GM23338 (cell line): ENCODE data around the gene KIT. TPM values are rescaled to one million over a fixed set of nuclear protein-coding genes. Genes with fewer than 3 reads are reported as not detected.

Experiments used
- ATAC-seq: fragments of 200-7000 bp; cut with Tn5 transposase; 3 replicates; pipeline ENCODE4 v1.9.1; 2020
- DNase-seq: peaks from one replicate; pipeline ENCODE4 v3.0.0-alpha.2; 2015; ENCODE audit warnings: low spot score
- H2AFZ ChIP-seq: fragments of 200-600 bp; sonication (generic); 2 replicates; pipeline ENCODE4 v1.8.0; 2016; ENCODE audit warnings: antibody characterized with exemption, mild to moderate bottlenecking, moderate library complexity
- H3F3A ChIP-seq: fragments of 200-600 bp; sonication (generic); replicated peaks from 2 replicates; pipeline ENCODE4 v1.8.0; 2017; ENCODE audit warnings: antibody characterized with exemption, mixed run types, low read depth
- H3K27ac ChIP-seq: fragments of 200-600 bp; sonication (generic); 2 replicates; pipeline ENCODE4 v1.6.1; 2016; ENCODE audit warnings: low read depth
- H3K27me3 ChIP-seq: fragments of 200-600 bp; sonication (generic); 2 replicates; pipeline ENCODE4 v1.8.0; 2016; ENCODE audit warnings: mild to moderate bottlenecking, mixed run types, moderate library complexity; ENCODE audit not compliant: insufficient read depth
- H3K36me3 ChIP-seq: fragments of 200-600 bp; sonication (generic); 2 replicates; pipeline ENCODE4 v1.8.0; 2016; ENCODE audit warnings: mild to moderate bottlenecking; ENCODE audit not compliant: insufficient read depth
- H3K4me1 ChIP-seq: fragments of 200-600 bp; sonication (generic); 2 replicates; pipeline ENCODE4 v1.8.0; 2016; ENCODE audit warnings: mild to moderate bottlenecking, moderate library complexity; ENCODE audit not compliant: insufficient read depth
- H3K4me2 ChIP-seq: fragments of 200-600 bp; sonication (generic); 2 replicates; pipeline ENCODE4 v1.7.1; 2017; ENCODE audit warnings: mixed run types
- H3K4me3 ChIP-seq: fragments of 200-600 bp; sonication (generic); 2 replicates; pipeline ENCODE4 v1.6.1; 2016; ENCODE audit warnings: mixed run types
- H3K79me2 ChIP-seq: fragments of 200-600 bp; sonication (generic); replicated peaks from 2 replicates; pipeline ENCODE4 v1.8.0; 2017; ENCODE audit warnings: mild to moderate bottlenecking; ENCODE audit not compliant: insufficient read depth
- H3K9me2 ChIP-seq: fragments of 200-600 bp; sonication (generic); 2 replicates; pipeline ENCODE4 v1.8.0; 2017; ENCODE audit not compliant: insufficient read depth
- H4K20me1 ChIP-seq: fragments of 200-600 bp; sonication (generic); replicated peaks from 2 replicates; pipeline ENCODE4 v1.8.0; 2017; ENCODE audit warnings: mild to moderate bottlenecking; ENCODE audit not compliant: insufficient read depth
- H3K27ac Mint-ChIP-seq: 2 replicates; pipeline ENCODE4 v1.8.0; 2020; ENCODE audit warnings: inconsistent platforms, mild to moderate bottlenecking, moderate library complexity, mixed read lengths
- H3K27me3 Mint-ChIP-seq: 3 replicates; pipeline ENCODE4 v1.8.0; 2022; ENCODE audit warnings: low read depth, mild to moderate bottlenecking, moderate library complexity, mixed read lengths, inconsistent platforms; ENCODE audit not compliant: insufficient read depth, poor library complexity
- H3K36me3 Mint-ChIP-seq: 3 replicates; pipeline ENCODE4 v1.8.0; 2021; ENCODE audit warnings: low read depth, mild to moderate bottlenecking, inconsistent platforms, moderate library complexity, mixed read lengths
- H3K4me1 Mint-ChIP-seq: 3 replicates; pipeline ENCODE4 v1.8.0; 2020; ENCODE audit warnings: mild to moderate bottlenecking, inconsistent platforms, mixed read lengths
- H3K4me3 Mint-ChIP-seq: 3 replicates; pipeline ENCODE4 v1.8.0; 2021; ENCODE audit warnings: moderate library complexity, mild to moderate bottlenecking, inconsistent platforms, mixed read lengths
- H3K9me3 Mint-ChIP-seq: 3 replicates; pipeline ENCODE4 v1.8.0; 2020; ENCODE audit warnings: moderate library complexity, mild to moderate bottlenecking, inconsistent platforms, mixed read lengths
- ZNF331 ChIP-seq: fragments of 250-450 bp; sonication (Bioruptor Pico); IDR thresholded peaks from 2 replicates; pipeline ENCODE4 v1.5.0; 2020; ENCODE audit warnings: low read depth, mild to moderate bottlenecking, moderate library complexity
- polyA plus RNA-seq: library from polyadenylated mRNA; unstranded; fragments of >200 nt; fragmentation: Nextera tagmentation; extraction: Ambion mirVana; gene quantifications from 2 replicates; pipeline ENCODE4 v1.2.1, GENCODE V29; 2016
- total RNA-seq: library from RNA; depleted of rRNA; stranded (reverse); fragments of >200 nt; shearing (Covaris generic); gene quantifications from 2 replicates; pipeline ENCODE4 v1.2.3, GENCODE V29; 2014
- TF ChIP-seq, protein P1 (sequence below): IDR thresholded peaks from one replicate; pipeline ENCODE4 v1.6.1; 2018; ENCODE audit warnings: antibody characterized with exemption; ENCODE audit not compliant: unreplicated experiment
- TF ChIP-seq, protein P2 (sequence below), 2 experiments: fragments of 200-600 bp in 1 of 2; sonication (generic) in 1 of 2; conservative IDR thresholded peaks; 2 replicates each; pipeline versions ENCODE4 v1.5.1 to v1.6.1; 2016 to 2017; ENCODE audit warnings: antibody characterized with exemption in 2 of 2, low read depth in 2 of 2, mild to moderate bottlenecking in 2 of 2, moderate library complexity in 1 of 2

KIT gene
- total and polyA plus RNA-seq, 2 experiments from 2014 or later = 9.0 to 28.4 TPM

DNA sequence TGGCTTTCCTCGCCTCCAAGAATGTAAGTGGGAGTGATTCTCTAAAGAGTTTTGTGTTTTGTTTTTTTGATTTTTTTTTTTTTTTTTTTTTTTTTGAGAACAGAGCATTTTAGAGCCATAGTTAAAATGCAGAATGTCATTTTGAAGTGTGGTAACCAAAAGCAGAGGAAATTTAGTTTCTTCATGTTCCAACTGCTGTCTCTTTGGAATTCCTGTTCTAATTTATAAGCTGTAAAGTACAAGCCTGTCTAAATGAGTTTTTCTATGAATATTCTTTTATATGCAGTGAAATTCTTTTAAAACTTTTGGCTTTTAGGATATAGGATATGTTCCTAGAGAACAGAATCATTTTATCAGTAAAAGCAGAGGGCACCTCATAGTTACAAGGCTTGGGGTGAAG lies 74.2 kb downstream of the KIT start (continued):
- TF ChIP-seq, protein P1, sequence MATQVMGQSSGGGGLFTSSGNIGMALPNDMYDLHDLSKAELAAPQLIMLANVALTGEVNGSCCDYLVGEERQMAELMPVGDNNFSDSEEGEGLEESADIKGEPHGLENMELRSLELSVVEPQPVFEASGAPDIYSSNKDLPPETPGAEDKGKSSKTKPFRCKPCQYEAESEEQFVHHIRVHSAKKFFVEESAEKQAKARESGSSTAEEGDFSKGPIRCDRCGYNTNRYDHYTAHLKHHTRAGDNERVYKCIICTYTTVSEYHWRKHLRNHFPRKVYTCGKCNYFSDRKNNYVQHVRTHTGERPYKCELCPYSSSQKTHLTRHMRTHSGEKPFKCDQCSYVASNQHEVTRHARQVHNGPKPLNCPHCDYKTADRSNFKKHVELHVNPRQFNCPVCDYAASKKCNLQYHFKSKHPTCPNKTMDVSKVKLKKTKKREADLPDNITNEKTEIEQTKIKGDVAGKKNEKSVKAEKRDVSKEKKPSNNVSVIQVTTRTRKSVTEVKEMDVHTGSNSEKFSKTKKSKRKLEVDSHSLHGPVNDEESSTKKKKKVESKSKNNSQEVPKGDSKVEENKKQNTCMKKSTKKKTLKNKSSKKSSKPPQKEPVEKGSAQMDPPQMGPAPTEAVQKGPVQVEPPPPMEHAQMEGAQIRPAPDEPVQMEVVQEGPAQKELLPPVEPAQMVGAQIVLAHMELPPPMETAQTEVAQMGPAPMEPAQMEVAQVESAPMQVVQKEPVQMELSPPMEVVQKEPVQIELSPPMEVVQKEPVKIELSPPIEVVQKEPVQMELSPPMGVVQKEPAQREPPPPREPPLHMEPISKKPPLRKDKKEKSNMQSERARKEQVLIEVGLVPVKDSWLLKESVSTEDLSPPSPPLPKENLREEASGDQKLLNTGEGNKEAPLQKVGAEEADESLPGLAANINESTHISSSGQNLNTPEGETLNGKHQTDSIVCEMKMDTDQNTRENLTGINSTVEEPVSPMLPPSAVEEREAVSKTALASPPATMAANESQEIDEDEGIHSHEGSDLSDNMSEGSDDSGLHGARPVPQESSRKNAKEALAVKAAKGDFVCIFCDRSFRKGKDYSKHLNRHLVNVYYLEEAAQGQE = no peak
- TF ChIP-seq, protein P2, sequence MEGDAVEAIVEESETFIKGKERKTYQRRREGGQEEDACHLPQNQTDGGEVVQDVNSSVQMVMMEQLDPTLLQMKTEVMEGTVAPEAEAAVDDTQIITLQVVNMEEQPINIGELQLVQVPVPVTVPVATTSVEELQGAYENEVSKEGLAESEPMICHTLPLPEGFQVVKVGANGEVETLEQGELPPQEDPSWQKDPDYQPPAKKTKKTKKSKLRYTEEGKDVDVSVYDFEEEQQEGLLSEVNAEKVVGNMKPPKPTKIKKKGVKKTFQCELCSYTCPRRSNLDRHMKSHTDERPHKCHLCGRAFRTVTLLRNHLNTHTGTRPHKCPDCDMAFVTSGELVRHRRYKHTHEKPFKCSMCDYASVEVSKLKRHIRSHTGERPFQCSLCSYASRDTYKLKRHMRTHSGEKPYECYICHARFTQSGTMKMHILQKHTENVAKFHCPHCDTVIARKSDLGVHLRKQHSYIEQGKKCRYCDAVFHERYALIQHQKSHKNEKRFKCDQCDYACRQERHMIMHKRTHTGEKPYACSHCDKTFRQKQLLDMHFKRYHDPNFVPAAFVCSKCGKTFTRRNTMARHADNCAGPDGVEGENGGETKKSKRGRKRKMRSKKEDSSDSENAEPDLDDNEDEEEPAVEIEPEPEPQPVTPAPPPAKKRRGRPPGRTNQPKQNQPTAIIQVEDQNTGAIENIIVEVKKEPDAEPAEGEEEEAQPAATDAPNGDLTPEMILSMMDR (conservative IDR thresholded peaks at IDR 0.05; ENCODE audit: low read depth in 2 of 2) = no peak

DNA sequence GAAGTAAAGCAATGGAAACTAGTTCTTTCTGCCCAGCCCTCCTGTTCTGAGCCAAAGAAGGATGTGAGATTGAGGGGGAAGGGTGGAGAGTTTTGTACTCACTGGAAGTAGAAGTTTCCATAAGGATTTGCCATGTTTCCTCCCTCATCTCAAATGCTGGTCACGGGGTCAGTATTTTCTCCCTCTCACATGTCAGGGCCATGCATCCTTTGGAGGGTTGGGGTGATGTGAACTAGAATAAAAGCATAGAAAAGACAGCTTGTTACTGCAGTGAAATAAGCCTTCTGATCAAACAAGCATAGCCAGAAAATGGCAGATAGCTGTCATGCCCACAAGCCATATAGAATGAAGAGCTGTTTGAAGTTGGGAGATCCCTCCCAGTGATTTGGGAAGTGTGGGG lies 79.7 kb downstream of the KIT start:
- Histone ChIP-seq H3K4me3 (no peak overlapping the region), H3K27me3 (no peaks in the 10 kb centered on the region), H2AFZ (no peak overlapping the region), H3K36me3 (peaks cover 17% of the 10 kb centered on the region; the same call in 1 of the 2 replicates), H3K4me2 (no peak overlapping the region), H3K27ac (no peak overlapping the region), H4K20me1 (no peaks in the 10 kb centered on the region), H3F3A (no peaks in the 10 kb centered on the region), H3K9me2 (peaks cover 6% of the 10 kb centered on the region), H3K79me2 (no peaks in the 10 kb centered on the region), H3K4me1 (peaks cover 14% of the 10 kb centered on the region)
- ATAC-seq (no peak), DNase-seq (no peak)
- Mint-ChIP-seq H3K36me3 (peaks cover 35% of the 10 kb centered on the region), H3K9me3 (no peaks in the 10 kb centered on the region), H3K4me1 (peaks cover 16% of the 10 kb centered on the region), H3K27ac (no peak overlapping the region), H3K4me3 (no peak overlapping the region), H3K27me3 (peaks cover 2% of the 10 kb centered on the region)
- no peak for TF ChIP-seq ZNF331 (CRISPR knock-in tag)

DNA sequence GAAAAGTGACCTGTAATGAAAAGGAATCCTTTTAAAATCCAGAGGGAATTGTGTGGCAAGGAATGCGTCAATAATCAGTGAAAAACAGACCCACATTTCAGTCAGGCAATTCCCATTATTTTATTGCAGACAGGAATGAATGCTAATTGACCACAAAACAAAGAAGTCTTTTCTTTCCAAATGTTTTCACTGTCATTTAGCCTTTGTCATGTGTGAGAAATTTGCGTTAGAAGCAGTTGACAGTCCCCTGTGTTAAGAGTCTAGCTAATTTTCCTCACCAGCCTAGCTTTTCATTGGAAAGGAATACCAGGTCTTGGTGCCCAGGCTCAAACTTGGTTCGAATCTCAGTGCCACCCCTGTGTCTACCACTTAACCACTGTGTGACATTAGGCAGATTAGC lies 83.4 kb downstream of the KIT start:
- H3K79me2 ChIP-seq = no peaks in the 10 kb centered on the region
- H3K4me1 ChIP-seq = peaks cover 19% of the 10 kb centered on the region
- no peak overlapping the region for H3K4me3 Mint-ChIP-seq
- no peaks in the 10 kb centered on the region for H3F3A ChIP-seq
- peaks cover 44% of the 10 kb centered on the region for H3K36me3 Mint-ChIP-seq
- H3K27ac ChIP-seq = no peak overlapping the region
- peaks cover 2% of the 10 kb centered on the region for H3K27me3 Mint-ChIP-seq
- peaks cover 8% of the 10 kb centered on the region for H3K9me2 ChIP-seq
- no peak for ATAC-seq
- TF ChIP-seq, protein P1 = no peak
- no peaks in the 10 kb centered on the region for H3K27me3 ChIP-seq
- H3K9me3 Mint-ChIP-seq = 0 out of 3 replicates have a peak, but pooled peaks cover under 1% of the 10 kb centered on the region
- H3K36me3 ChIP-seq = peaks cover 8% of the 10 kb centered on the region; the same call in 1 of the 2 replicates
- H2AFZ ChIP-seq = no peak overlapping the region
- no peak overlapping the region for H3K4me3 ChIP-seq
- no peak overlapping the region for H3K27ac Mint-ChIP-seq
- H3K4me1 Mint-ChIP-seq = peaks cover 24% of the 10 kb centered on the region
- DNase-seq = peak; percentile 18
- H4K20me1 ChIP-seq = no peaks in the 10 kb centered on the region
- no peak overlapping the region; the same call in 1 of the 2 replicates for H3K4me2 ChIP-seq
